ENCODE measurements around the gene CLMN.

The CLMN gene

DNA sequence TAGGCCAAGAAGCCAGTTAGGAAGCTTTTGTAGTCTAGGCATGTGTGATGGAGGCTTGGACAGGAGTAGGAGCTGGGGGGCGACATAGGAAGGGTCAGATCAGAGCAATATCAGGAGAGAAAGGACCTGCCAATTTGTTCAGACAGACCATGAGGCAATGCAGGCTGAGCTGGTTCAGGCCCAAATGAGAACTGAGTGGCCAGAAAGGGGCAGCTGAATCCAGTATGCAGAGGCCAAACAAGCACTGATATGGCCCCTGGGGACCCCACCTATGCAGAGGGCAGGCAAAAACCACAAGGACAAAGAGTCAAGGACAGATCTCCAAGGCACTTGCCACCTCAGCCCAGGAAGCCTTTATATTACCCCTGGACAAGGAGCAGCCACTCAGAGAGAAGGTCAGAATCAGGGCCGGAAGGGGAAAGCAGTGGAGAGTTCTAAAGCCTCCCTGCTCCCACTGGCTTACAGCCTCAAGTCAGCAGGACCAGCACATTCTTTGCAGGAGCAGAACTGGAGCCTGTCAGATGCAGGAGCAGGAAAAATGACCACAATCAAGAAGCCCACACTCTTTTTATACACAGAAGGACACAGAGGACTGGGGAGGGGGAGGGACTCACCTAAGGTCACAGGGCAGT, 37.2 kb downstream of the CLMN start:
- Histone ChIP-seq H3K9me3 (ENCODE audit: low read length) (no peaks in the 10 kb centered on the region), H3K27ac (ENCODE audit: low read depth, low read length, poor library complexity, severe bottlenecking) (no peak overlapping the region), H3K9ac (ENCODE audit: low read length) (no peak overlapping the region), H3K4me3 (ENCODE audit: low read depth, low read length, poor library complexity, severe bottlenecking) (no peak overlapping the region), H3K4me2 (ENCODE audit: low read length) (no peak overlapping the region), H3K79me2 (ENCODE audit: insufficient read depth, low read length) (no peaks in the 10 kb centered on the region), H3K27me3 (ENCODE audit: insufficient read depth, low read length) (no peaks in the 10 kb centered on the region; the same call in 1 of the 2 replicates), H4K20me1 (ENCODE audit: insufficient read depth, low read length) (no peaks in the 10 kb centered on the region), H3K36me3 (ENCODE audit: insufficient read depth, low read length) (no peaks in the 10 kb centered on the region; the same call in 1 of the 2 replicates), H3F3A (ENCODE audit: insufficient read depth, low read length) (no peaks in the 10 kb centered on the region; the same call in 1 of the 2 replicates), H3K4me1 (ENCODE audit: insufficient read depth, low read length, severe bottlenecking) (no peaks in the 10 kb centered on the region), H2AFZ (ENCODE audit: low read length) (no peak overlapping the region), H3K9me2 (ENCODE audit: low read depth, low read length) (no peaks in the 10 kb centered on the region)
- TF ChIP-seq, protein P1, sequence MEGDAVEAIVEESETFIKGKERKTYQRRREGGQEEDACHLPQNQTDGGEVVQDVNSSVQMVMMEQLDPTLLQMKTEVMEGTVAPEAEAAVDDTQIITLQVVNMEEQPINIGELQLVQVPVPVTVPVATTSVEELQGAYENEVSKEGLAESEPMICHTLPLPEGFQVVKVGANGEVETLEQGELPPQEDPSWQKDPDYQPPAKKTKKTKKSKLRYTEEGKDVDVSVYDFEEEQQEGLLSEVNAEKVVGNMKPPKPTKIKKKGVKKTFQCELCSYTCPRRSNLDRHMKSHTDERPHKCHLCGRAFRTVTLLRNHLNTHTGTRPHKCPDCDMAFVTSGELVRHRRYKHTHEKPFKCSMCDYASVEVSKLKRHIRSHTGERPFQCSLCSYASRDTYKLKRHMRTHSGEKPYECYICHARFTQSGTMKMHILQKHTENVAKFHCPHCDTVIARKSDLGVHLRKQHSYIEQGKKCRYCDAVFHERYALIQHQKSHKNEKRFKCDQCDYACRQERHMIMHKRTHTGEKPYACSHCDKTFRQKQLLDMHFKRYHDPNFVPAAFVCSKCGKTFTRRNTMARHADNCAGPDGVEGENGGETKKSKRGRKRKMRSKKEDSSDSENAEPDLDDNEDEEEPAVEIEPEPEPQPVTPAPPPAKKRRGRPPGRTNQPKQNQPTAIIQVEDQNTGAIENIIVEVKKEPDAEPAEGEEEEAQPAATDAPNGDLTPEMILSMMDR (IDR thresholded peaks at IDR 0.05; ENCODE audit: low read length): no peak
- TF ChIP-seq EZH2 (IDR thresholded peaks at IDR 0.05; ENCODE audit: borderline replicate concordance, low read length): no peak

DNA sequence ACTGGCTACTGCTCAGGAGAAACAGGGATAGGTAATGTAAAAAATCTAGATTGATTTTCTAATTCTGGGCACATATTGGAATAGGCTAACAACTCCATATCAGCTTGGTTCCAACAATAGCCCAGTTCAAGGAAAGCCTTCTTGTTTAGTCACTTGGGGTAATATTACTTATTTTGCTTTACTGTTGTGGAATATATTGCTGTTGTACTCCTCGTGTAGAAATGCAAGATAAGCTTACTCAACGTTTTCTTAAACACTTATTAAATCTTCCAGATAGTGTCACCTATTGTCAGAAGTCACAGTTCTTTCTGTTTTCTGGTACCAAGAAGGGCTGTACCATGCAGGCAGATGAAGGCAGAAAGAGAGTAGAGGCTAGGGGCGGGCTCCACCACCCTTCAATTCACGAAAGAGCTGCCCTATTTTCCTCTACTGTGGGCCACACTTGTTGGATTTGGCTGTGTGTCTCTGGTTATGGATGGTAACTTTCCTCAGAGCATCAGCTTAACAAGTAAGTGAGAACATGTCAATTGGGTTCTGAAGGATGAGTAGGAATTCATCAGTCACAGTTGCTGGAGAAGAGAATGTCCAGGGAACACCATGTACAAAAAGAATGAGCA, 38.0 kb downstream of the CLMN start:
- Histone ChIP-seq H3K27me3 (ENCODE audit: insufficient read depth, low read length) (no peaks in the 10 kb centered on the region; the same call in 1 of the 2 replicates), H3K4me3 (ENCODE audit: low read depth, low read length, poor library complexity, severe bottlenecking) (no peak overlapping the region), H2AFZ (ENCODE audit: low read length) (no peak overlapping the region), H3K4me1 (ENCODE audit: insufficient read depth, low read length, severe bottlenecking) (no peaks in the 10 kb centered on the region), H3K79me2 (ENCODE audit: insufficient read depth, low read length) (no peaks in the 10 kb centered on the region), H3K9ac (ENCODE audit: low read length) (no peak overlapping the region), H3K9me2 (ENCODE audit: low read depth, low read length) (no peaks in the 10 kb centered on the region), H3K4me2 (ENCODE audit: low read length) (no peak overlapping the region), H3K9me3 (ENCODE audit: low read length) (no peaks in the 10 kb centered on the region), H3K27ac (ENCODE audit: low read depth, low read length, poor library complexity, severe bottlenecking) (no peak overlapping the region), H3K36me3 (ENCODE audit: insufficient read depth, low read length) (no peaks in the 10 kb centered on the region; the same call in 1 of the 2 replicates), H4K20me1 (ENCODE audit: insufficient read depth, low read length) (no peaks in the 10 kb centered on the region), H3F3A (ENCODE audit: insufficient read depth, low read length) (no peaks in the 10 kb centered on the region; the same call in 1 of the 2 replicates)
- TF ChIP-seq EZH2 (IDR thresholded peaks at IDR 0.05; ENCODE audit: borderline replicate concordance, low read length): no peak
- TF ChIP-seq, protein P1 (IDR thresholded peaks at IDR 0.05; ENCODE audit: low read length): no peak

DNA sequence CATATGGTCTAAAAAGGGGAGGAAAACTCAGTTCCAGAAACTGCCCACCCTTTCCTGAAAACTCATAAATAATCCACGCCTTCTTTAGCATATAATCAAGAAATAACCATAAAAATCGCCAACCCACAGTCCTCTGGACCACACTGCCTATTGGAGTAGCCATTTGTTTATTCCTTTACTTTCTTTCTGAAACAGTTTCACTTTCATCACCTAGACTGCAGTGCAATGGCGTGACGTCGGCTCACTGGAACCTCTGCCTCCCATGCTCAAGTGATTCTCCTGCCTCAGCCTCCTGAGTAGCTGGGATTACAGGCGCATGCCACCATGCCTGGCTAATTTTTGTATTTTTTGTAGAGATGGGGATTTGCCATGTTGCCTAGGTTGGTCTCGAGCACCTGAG, 44.2 kb downstream of the CLMN start:
- Histone ChIP-seq H3K27ac (ENCODE audit: low read depth, low read length, poor library complexity, severe bottlenecking) (no peak overlapping the region), H3K9me3 (ENCODE audit: low read length) (no peaks in the 10 kb centered on the region), H3K4me1 (ENCODE audit: insufficient read depth, low read length, severe bottlenecking) (no peaks in the 10 kb centered on the region), H3K4me3 (ENCODE audit: low read depth, low read length, poor library complexity, severe bottlenecking) (no peak overlapping the region), H3K36me3 (ENCODE audit: insufficient read depth, low read length) (no peaks in the 10 kb centered on the region), H4K20me1 (ENCODE audit: insufficient read depth, low read length) (no peaks in the 10 kb centered on the region), H2AFZ (ENCODE audit: low read length) (no peak overlapping the region), H3K9me2 (ENCODE audit: low read depth, low read length) (no peaks in the 10 kb centered on the region), H3K79me2 (ENCODE audit: insufficient read depth, low read length) (no peaks in the 10 kb centered on the region), H3F3A (ENCODE audit: insufficient read depth, low read length) (no peaks in the 10 kb centered on the region; the same call in 1 of the 2 replicates), H3K9ac (ENCODE audit: low read length) (no peak overlapping the region), H3K27me3 (ENCODE audit: insufficient read depth, low read length) (no peaks in the 10 kb centered on the region), H3K4me2 (ENCODE audit: low read length) (no peak overlapping the region)
- no peak for TF ChIP-seq EZH2 (IDR thresholded peaks at IDR 0.05; ENCODE audit: borderline replicate concordance, low read length)
- TF ChIP-seq, protein P1 (IDR thresholded peaks at IDR 0.05; ENCODE audit: low read length): no peak
